Islet of Langerhans (tissue), 1 donor: ENCODE results near the gene TSPAN18.

ENCODE experiments used
- FAIRE-seq: peaks from one replicate; lab custom pipeline; 2011; peaks lifted over from hg19 to GRCh38; lab: Jason Lieb, UNC

TSPAN18 gene

DNA sequence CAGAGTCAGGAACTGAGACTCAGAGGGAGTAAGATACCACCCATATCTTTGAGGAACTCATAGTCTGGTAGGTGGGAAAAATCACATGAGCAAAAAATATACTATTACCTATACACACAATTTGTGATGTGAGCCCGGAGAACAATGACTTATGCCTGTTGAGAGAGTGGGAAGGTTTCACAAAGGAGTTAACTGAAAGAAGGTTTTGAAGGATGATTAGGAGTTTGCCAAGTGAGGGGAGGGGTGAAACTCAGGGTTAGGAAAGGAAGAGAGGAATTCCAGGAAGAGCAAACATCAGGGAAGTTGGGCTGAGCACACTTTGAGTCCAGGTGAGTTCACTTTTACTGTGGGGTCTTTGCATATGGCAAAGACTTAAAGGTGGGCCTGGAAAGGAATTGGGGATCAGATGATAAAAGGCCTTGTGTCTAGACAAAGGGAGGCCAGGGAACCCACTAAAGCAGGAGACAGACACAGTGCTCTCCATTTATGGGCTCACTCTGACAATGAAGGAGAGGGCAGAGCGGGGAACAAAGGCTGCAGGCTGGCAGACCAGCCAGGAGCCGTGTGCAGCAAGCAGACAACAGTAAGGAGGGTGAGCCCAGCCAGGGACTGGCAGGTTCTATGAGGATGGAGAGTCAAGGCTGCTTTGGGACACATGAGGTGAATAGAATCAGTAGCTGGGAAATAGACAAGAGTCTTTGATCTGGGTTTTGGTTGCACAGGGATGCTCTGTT, 33.1 kb downstream of the TSPAN18 start:
- FAIRE-seq = no peak

DNA sequence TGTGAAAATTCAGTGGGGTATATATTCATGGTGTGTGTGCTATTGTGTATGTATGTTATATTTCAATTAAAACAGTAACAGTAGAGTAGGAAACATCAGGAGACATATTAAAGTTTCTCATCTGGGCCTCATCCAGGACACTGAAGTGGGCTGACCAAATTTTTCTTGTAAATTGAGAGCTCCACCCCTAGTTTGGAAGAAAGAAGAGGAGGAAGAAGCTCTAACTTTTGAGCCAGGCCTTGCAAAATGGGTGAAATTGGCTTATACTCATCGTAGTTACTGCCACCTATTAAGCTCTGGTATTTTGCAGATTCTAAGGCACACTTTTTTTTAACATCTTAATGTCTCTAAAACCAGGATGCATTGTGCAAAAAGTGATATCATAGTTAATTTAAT, 33.7 kb downstream of the TSPAN18 start:
- no peak for FAIRE-seq

DNA sequence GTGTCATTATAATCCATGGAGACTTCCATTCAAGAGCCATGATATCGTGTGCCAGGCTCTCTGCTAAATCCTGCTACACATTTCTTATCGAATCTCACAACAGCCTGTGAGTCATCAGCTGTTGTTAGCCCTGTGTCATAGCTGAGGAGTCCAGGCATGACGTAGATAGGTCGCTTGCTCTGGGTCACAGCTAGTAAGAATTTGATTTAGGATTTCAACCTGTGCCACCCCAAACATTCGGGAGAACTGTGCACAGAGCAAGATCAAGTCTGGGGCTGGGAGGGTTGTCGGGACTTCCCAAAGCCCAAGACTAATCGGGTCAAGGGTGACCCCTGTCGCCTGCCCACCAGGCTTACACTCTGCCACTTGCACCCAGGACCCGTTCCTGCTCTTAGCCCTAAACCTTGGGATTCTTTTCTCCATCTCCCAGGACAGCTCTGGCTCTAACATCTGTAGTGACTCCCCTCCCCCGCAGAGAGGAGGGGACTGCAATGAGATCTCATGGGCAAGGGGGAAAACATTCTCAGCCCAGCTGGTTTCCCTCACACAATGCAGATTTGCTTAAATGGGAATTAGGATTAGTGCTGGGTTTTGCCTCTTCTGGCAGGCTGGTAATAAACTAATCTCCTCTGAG, 34.3 kb downstream of the TSPAN18 start:
- FAIRE-seq = no peak

DNA sequence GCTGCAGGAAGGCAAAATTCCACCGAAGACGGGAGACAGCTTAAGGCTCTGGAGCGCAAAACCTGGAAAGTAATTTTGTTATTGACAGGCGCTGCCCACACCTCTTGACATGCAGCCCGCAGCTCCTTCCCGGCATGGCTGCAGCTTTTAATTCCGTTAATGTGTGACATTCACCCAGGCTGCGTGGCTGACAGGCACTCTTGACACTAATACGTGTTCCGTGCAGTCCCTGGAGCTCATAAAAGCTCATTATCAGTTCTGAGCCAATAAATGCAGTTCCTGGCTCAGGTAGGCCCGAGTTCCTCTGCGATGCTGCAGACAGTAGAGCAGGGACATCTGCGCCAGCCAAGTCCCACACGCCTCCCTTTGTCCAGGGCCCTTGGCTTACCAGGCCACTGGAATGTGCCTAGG, 34.8 kb downstream of the TSPAN18 start:
- FAIRE-seq = no peak

DNA sequence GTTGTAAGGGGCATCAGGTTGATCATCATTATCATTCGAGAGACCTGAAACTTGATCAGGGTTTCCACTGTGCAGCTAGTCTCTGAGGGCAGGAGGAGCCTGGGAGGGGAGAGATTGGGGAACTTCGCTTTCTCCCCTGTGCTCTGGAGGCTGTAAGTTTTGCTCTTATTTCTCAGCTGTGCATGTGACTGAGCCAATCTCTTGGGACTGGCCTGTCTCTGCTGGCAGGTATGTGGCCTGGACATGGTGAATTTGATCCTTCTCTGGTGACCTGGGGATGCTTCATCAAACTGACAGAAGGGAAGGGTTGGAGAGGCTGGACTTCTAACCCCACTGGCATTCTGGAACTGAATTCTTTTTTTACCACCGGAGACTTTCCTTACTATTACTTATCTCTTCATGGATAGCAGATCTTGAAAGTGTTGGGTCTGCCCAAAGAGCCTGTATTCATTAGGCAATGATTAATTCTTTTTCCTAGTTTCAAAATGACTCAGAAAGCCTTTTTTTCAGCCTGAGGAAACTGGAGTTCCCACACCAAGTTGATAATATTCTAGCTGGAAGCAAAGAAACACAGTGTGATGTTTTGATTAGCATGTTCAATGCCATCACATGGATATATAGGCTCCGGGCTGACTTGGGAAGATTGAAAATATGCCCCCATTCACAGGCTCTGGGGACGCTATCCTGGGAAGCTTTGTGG, 36.5 kb downstream of the TSPAN18 start:
- FAIRE-seq = no peak

DNA sequence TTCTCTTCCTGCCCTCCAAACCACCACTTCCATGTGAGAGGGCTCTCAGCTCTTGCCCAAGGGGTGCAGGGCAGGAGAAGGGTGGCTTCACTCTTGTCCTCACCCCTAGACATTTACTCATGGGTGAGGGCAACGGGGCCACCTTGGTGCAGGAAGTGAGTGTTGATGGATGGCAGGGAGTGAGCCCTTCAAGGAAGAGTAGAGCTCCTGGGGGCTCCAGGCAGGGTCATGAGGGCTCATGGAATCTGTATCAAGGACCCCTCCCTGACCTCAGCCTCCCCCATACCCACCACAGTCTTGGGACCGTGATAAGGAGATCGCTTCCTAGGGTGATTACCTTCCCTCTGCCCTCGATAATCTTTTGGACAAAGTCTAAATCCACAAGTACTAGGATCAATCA, 37.8 kb downstream of the TSPAN18 start:
- no peak for FAIRE-seq

DNA sequence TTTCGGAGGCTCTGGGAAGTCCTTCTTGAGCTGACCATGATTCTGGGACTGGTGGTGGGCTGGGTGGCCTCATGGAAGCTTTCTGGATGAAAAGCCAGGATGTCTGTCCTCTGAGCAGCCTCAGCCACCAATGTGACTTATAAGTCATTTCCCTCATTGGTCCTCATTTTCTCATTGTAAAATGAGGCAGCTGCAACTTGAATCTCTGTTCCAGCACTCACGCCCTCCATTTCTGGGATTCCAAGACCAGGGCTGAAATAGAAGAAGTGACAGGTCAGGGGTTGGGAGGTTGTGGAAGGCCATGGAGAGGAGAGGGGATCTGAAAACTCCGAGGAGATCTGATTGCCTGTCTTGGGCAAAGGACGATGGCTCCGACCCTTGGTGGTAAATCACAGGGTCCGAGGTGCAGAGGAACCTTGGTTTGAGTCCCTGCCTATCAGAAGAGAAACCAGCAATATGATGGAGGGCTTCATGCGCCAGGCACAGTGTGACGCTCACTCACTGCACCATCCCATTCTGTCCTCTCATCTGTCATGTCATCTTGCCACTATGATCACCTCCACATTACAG, 38.3 kb downstream of the TSPAN18 start:
- no peak for FAIRE-seq

DNA sequence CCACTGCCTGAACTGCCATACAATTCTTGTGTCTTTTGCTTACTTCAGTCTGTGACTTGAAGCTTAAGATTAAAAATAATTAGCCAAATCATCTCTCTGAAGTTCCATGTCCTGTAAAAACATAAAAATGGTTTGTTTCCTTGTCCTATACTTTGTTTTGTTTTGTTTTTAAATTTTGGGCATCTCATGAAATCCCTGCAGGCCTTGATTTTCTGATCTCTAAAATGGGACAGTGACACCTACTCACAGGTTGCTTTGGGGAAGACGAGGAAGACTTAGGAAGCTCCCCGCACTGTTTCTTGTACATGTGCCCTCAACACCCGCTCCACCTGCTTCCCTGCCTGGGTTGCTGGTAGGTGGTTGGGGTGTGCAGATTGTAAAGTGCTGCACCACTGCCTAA, 38.9 kb downstream of the TSPAN18 start:
- FAIRE-seq = no peak

DNA sequence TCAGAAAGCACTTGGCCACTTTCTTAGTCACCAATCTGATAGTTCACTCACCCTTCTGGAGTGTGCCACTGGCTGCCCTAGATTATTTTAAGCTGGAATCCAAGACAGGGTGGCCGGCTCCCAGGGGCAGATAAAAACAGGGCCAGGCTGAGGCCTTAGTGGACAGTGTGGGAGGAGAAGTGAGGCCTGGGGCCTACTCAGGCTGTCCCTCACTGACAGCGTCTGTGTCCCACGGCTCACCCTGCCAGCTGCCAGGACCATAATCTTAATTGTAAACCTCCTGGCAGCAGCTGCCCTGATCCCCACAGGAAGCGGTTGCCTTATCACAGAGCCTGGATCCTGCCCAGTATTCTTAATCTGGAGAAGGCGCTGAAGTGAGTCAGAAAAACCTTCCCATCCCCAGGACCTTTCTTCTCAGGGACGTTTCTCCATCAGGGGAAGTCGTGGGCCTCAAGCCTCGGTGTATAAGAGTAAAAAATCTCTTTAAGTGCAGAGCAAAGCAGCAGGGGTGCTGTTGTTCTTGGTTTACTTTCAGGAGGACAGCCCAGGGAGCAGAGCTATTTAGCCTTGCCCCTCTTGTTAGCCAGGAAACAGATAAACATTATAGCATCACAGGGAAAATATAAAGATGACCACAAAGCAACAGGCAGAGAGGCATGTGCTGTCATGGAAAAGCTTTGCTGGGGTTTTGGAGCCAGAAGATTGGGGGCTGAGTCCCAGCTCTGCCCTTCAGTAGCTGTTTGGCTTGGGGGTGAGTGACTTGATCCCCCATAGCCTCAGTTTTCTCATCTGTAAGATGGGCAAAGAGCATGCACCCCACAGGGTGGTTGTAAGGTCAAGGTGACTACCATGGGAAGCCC, 39.6 kb downstream of the TSPAN18 start:
- no peak for FAIRE-seq

DNA sequence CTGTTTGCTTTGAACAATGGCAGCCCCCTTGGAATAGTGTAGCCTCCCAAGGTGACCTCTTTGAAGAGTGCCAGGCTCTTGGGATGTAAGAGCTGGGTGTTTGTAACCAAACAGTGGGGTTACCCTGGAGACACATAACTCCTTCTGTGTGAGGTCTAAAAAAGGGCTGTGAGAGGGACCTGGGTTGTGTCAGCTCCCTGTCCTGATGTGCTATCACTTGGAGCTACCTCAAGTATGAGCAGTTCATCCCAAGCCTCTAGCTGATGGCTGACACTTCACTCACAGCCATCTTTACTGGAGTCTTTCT, 40.2 kb downstream of the TSPAN18 start:
- FAIRE-seq = no peak

DNA sequence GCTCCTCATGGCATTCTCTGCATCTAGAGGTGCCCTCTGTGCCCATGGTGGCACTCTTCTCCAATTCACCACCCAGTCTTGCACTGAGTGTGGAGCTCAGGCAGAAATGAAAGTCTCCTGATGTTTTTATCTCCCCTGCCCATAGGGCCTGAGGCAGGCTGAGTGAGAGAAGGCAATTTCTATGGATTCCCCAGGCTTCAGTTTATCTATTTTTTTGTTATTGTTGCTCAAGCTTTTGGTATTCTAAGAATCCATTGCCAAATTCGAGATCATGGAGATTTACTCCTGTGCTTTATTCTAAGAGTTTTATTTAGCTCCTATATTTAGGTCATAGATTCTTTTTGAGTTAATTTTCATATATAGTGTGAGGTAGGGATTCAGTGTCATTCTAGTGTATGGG, 40.7 kb downstream of the TSPAN18 start:
- FAIRE-seq = no peak

DNA sequence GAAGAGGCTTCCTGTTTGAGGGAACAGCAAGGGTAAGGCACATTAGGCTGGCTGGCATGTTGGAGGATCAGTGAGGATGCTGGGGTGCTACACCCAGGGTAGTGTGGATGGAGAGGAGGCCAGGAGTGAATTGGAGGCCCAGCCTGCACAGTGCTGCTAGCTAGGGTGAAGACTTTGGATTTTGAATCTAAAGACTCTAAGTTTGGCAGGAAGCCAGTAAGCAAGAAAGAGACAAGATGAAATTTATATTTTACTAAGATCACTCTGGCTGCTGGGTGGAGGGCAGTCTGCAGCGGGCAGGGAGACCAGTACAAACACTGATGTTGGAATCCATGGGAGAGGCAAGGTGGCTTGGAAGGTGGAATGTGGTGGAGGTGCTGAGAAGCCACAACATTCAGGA, 43.6 kb downstream of the TSPAN18 start:
- FAIRE-seq = no peak

DNA sequence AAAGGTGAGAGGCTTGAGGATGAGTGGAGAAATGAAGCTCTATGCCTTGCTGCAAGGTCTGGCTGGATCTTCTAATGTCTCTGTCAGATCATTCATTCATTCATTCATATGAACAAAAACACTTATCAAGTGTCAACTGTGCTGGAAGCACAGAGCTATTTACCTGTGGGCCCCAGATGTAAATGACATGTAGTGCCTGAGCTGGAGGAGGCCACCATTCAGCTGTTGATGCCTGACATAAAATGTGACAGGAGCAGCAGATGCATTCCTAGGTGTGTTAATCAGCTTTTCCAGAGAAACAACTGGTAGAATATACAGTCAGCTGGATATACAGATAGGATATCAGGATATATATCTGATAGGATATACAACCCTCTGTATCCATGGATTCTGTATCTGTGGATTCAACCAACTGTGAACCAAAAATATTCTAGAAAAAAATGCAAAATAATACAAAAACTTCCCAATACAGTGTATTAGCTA, 44.5 kb downstream of the TSPAN18 start:
- FAIRE-seq = no peak

DNA sequence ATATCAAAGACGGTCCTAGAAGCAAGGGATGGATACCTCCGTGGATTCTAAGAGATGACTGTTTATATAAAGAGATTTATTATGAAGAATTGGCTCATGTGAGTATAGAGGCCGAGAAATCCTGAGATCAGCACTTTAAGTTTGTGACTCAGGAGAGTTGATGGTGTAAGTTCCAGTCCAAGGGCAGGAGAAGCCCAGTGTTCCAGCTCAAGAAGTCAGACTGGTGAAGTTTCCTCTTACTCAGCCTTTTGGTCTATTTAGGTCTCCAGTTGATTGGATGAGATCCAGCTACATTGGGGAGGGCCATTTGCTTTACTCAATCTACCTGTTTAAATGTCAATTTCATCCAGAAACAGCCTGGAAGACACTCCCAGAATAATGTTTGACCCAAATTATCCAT, 45.1 kb downstream of the TSPAN18 start:
- no peak for FAIRE-seq

DNA sequence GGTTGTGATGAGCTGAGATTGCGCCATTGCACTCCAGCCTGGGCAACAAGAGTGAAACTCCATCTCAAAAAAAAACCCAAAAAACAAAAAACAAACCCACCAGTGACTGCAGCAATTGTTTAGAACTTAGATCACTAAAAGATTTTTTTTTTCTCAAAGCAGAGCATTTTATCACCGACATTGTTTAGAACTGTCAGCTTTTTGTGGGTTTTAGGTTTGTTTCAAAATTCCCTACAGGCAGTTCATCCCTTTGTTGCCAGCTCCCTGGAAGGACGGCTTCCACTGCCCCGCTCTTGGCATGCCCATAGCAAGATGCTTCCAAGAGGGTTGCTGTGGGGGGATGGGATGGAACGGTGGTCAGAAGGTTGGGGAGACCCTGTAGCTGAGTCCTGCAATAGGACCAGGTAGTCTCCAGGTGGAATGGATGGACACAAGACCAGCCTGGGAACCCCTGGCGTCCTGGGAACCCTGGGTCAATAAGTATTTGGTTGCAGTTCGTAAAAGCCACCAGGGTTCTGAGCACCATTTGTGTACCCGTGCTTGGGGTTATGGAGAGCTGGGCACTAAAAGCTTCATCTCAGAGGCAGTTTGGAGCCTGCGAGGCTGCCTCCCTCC, 46.7 kb downstream of the TSPAN18 start:
- FAIRE-seq = no peak

DNA sequence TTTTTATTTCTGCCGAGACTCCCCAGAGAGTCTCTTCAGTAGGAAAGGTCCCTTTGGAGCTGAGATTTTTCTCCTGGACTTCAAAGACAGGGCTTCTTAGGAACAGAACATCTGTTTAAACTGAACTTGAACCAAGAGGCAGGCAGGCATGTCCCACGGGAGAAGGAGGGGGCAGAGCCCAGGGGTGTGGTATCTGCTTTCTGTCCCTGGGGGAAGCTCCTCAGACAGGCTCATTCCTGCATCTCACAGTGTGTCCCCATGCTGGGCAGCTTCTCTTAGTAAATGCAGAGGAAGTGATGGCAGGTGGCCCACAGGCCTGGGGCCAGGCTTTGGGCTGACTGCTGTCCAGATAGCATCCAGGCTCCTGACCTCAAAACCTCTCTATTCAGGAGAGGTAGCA, 47.3 kb downstream of the TSPAN18 start:
- no peak for FAIRE-seq

DNA sequence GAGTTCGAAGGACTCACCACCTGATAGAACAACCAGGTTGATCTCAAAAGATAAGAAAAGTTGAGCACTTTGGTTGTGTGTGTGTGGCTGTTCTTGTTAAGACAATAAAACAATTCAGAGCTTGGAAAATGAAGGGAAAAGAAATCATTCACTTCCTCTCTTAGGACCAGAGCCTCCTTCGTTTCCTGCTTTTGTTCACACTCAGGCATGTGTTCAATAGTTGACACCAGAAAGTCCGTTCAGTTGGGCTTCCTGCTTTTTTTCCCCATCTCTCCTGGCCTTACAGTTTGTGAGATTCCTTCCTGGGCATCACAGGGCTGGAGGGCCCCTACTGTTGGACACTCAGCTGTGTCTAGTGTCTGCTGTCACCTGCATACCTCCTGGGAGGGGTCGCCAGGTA, 48.0 kb downstream of the TSPAN18 start:
- no peak for FAIRE-seq

DNA sequence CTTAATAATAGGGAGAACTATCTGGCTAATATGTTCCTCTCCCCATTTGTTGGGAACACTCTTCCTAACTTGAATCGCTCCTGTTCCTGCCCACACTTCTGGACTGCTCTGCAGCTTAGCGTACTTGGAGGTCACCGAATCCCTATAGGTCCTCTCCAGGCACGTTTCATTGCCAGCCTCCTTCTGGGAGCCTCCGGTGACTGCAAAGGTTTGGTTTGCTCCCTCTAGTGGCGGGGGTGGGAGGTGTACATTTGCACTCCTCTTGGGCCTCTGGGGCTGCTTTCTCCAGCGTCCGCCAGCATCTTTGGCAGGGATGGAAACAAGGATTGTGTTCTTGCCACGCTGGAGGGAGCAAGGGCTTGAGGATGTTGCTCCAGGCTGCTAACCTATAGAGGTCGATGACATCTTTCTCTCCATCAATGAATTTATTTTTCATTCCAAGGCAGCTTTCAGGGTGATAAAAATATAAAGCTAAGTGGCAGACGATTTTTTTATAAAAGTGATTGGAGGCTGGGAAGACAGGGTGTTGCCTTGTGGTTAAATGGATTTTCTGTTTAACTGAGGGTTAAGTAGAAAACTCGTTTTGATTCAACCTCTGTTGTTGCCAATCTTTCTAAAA, 48.7 kb downstream of the TSPAN18 start:
- FAIRE-seq = no peak

DNA sequence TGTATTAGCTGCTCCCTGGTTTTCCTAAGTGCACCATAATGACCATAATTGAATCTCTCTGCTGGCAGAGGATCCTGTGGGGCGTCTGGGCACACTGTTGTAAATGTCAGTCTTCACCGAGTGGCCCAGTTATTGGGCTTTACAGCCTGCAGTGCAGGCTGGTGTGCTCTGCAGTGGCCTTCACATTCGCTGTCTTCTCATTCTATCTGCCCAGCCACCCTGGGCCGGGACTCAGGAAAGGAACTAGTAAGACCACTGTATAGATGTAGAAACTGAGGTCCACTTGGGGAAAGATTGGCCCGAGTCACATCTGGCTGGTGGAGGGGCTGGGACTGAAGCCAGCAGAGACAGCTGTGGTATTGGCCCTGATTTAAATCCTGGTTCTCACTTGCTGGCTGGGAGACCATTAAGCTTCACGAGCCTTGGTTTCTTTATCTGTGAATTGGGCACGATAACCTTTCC, 49.3 kb downstream of the TSPAN18 start:
- no peak for FAIRE-seq

DNA sequence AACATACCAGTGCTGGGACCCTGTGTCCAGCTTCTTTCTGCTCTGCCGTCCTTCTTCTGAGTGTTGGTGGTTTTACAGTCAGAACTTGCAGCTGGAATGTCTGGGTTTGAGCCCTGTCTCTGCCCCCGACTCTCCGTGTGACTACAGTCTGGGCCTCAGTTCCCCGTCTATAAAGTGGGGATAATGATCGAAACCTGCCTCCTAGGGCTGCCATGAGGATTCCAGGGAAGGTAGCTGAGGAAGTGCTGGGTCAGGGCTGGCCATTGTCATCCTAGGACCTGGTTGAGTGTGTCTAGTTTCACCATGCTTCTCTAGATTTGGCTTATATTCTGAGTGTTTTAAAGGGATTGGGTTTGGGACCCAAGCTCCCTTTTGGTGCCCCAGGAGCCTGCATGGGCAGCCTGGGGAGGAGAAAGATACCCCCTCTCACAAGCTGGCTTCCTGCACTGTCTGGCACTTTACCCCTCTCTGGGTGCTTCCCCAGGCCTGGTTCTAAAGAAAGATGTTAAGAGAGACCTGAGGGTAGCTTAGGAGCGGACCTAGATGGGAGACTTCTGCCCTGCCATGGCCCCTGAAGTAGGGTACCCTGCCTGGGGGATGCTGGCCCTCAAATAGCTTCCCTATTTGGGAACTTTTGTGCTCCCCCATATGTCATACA, 49.9 kb downstream of the TSPAN18 start:
- FAIRE-seq = no peak
